ENCODE measurements around the gene VAT1L. TPM values are rescaled to one million over a fixed set of nuclear protein-coding genes. Genes with fewer than 3 reads are reported as not detected.

VAT1L gene
- total and polyA plus RNA-seq, 2 donors (not counting 3 experiments of a cell fraction or from before 2014, with no cell fraction given), result 0.46 to 1.5 TPM

DNA sequence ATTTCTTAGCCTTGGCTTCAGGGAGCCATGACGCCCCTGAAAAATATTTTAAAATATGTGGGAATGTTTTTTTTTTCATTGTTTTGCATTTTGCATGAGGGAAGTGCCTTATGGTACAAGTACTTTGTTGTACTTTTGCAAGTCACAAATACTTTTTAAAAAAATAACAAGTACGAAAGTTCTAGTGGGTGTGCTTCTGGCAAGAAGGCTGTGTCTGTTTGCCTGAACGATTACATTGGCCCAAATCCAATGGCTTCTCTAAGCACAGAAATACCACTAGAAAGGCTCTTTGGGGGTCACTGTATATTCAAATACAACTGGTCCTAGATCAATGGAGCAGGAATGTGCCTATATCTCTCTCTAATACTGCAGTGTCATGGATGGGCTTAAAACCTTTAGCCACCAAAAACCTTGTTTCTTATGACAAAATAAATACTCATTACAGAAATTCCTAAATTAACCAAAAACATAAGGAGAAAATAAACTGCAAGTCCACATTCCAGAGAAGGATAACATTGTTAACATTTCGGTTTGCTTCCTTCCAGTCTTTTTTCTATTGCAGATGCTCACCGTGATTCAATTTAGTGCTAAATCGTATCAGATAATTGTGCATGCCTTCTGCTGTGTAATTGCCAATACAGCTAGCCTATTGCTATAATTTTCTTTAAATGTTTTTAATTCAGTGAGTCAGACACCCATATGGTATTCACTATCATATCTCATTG is 97.4 kb downstream of the VAT1L start:
- no TSS peak for BruUV-seq (replicated peaks)
- intact Hi-C loops (cut with micrococcal nuclease), result no loop called here
- H3K4me1 ChIP-seq (ENCODE audit: control insufficient read depth, extremely low read depth, insufficient read depth, low read length), result no peaks in the 10 kb centered on the region
- H3K9ac ChIP-seq (replicated peaks; ENCODE audit: extremely low read depth, insufficient read depth, low read length), result no peak overlapping the region
- DNase-seq (ENCODE audit: low read depth, low spot score), result no peak
- TF ChIP-seq POLR2AphosphoS5 (IDR thresholded peaks at IDR 0.05; ENCODE audit: insufficient read depth, low read depth, low read length), result no peak
- TF ChIP-seq POLR2A (IDR thresholded peaks at IDR 0.05; ENCODE audit: low read depth, low read length), result no peak
- TF ChIP-seq FOS (IDR thresholded peaks at IDR 0.05; ENCODE audit: borderline replicate concordance, insufficient read depth, low read length), result no peak
- TF ChIP-seq, protein P1, sequence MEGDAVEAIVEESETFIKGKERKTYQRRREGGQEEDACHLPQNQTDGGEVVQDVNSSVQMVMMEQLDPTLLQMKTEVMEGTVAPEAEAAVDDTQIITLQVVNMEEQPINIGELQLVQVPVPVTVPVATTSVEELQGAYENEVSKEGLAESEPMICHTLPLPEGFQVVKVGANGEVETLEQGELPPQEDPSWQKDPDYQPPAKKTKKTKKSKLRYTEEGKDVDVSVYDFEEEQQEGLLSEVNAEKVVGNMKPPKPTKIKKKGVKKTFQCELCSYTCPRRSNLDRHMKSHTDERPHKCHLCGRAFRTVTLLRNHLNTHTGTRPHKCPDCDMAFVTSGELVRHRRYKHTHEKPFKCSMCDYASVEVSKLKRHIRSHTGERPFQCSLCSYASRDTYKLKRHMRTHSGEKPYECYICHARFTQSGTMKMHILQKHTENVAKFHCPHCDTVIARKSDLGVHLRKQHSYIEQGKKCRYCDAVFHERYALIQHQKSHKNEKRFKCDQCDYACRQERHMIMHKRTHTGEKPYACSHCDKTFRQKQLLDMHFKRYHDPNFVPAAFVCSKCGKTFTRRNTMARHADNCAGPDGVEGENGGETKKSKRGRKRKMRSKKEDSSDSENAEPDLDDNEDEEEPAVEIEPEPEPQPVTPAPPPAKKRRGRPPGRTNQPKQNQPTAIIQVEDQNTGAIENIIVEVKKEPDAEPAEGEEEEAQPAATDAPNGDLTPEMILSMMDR (IDR thresholded peaks at IDR 0.05; ENCODE audit: extremely low read depth in 1 of 2, insufficient read depth in 1 of 2, low read depth in 1 of 2, low read length in 2 of 2), result no peak
- TF ChIP-seq JUN (IDR thresholded peaks at IDR 0.05; ENCODE audit: borderline replicate concordance, insufficient read depth, insufficient read length, low read depth), result no peak
- no peak for TF ChIP-seq MYC (IDR thresholded peaks at IDR 0.05; ENCODE audit: low read depth, low read length)
- TF ChIP-seq, protein P2, sequence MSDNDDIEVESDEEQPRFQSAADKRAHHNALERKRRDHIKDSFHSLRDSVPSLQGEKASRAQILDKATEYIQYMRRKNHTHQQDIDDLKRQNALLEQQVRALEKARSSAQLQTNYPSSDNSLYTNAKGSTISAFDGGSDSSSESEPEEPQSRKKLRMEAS (IDR thresholded peaks at IDR 0.05; ENCODE audit: insufficient read depth, insufficient read length), result no peak
- no peak for TF ChIP-seq GATA2 (IDR thresholded peaks at IDR 0.05; ENCODE audit: insufficient read depth, insufficient read length, low read depth, low read length)
- TF ChIP-seq EZH2 (IDR thresholded peaks at IDR 0.05; ENCODE audit: borderline replicate concordance, low read depth, low read length, severe bottlenecking), result no peak
- H2AFZ ChIP-seq (ENCODE audit: low read depth, low read length), result no peak overlapping the region
- H3K79me2 ChIP-seq (ENCODE audit: control insufficient read depth, insufficient read depth, low read length), result no peaks in the 10 kb centered on the region
- H3K4me2 ChIP-seq (ENCODE audit: insufficient read depth, low read length), result no peak overlapping the region
- H3K9me3 ChIP-seq (replicated peaks; ENCODE audit: control insufficient read depth, insufficient read depth, low read length), result no peaks in the 10 kb centered on the region
- no peak for FAIRE-seq
- CTCF ChIA-PET, result no interaction called here
- H4K20me1 ChIP-seq (replicated peaks; ENCODE audit: control insufficient read depth, extremely low read depth, insufficient read depth, low read length), result no peaks in the 10 kb centered on the region
- H3K27ac ChIP-seq (ENCODE audit: insufficient read depth, low read depth, low read length), result no peak overlapping the region
- H3K4me3 ChIP-seq (replicated peaks in 1 of 3; ENCODE audit: insufficient read depth in 1 of 3, low read depth in 1 of 3, low read length in 3 of 3), result no peak overlapping the region
- POLR2A ChIA-PET, result no interaction called here
- H3K36me3 ChIP-seq (ENCODE audit: control insufficient read depth in 2 of 2, extremely low read depth in 1 of 2, insufficient read depth in 2 of 2, low read length in 2 of 2), result no peaks in the 10 kb centered on the region
- dilution Hi-C loops (cut with MboI; ENCODE audit: extremely low pct_ligation_motif_present, low sequenced_read_pairs), result no loop called here
- H3K27me3 ChIP-seq (ENCODE audit: control insufficient read depth in 2 of 2, insufficient read depth in 2 of 2, low read length in 2 of 2), result no peaks in the 10 kb centered on the region
- no peaks in the 10 kb centered on the region for H3K9me1 ChIP-seq (replicated peaks; ENCODE audit: control insufficient read depth, extremely low read depth, insufficient read depth, low read length)
